GM23338 (cell line): Measurements from ENCODE around the gene MCM7. TPM values are rescaled to one million over a fixed set of nuclear protein-coding genes. Genes with fewer than 3 reads are reported as not detected.
A peak's percentile ranks its signal among the peaks of the same experiment; 100 is the strongest.

Experiments
- ATAC-seq: fragments of 200-7000 bp; cut with Tn5 transposase; 3 replicates; pipeline ENCODE4 v1.9.1; 2020
- DNase-seq: peaks from one replicate; pipeline ENCODE4 v3.0.0-alpha.2; 2015; ENCODE audit warnings: low spot score
- H2AFZ ChIP-seq: fragments of 200-600 bp; sonication (generic); 2 replicates; pipeline ENCODE4 v1.8.0; 2016; ENCODE audit warnings: antibody characterized with exemption, mild to moderate bottlenecking, moderate library complexity
- H3F3A ChIP-seq: fragments of 200-600 bp; sonication (generic); replicated peaks from 2 replicates; pipeline ENCODE4 v1.8.0; 2017; ENCODE audit warnings: antibody characterized with exemption, mixed run types, low read depth
- H3K27ac ChIP-seq: fragments of 200-600 bp; sonication (generic); 2 replicates; pipeline ENCODE4 v1.6.1; 2016; ENCODE audit warnings: low read depth
- H3K27me3 ChIP-seq: fragments of 200-600 bp; sonication (generic); 2 replicates; pipeline ENCODE4 v1.8.0; 2016; ENCODE audit warnings: mild to moderate bottlenecking, mixed run types, moderate library complexity; ENCODE audit not compliant: insufficient read depth
- H3K36me3 ChIP-seq: fragments of 200-600 bp; sonication (generic); 2 replicates; pipeline ENCODE4 v1.8.0; 2016; ENCODE audit warnings: mild to moderate bottlenecking; ENCODE audit not compliant: insufficient read depth
- H3K4me1 ChIP-seq: fragments of 200-600 bp; sonication (generic); 2 replicates; pipeline ENCODE4 v1.8.0; 2016; ENCODE audit warnings: mild to moderate bottlenecking, moderate library complexity; ENCODE audit not compliant: insufficient read depth
- H3K4me2 ChIP-seq: fragments of 200-600 bp; sonication (generic); 2 replicates; pipeline ENCODE4 v1.7.1; 2017; ENCODE audit warnings: mixed run types
- H3K4me3 ChIP-seq: fragments of 200-600 bp; sonication (generic); 2 replicates; pipeline ENCODE4 v1.6.1; 2016; ENCODE audit warnings: mixed run types
- H3K79me2 ChIP-seq: fragments of 200-600 bp; sonication (generic); replicated peaks from 2 replicates; pipeline ENCODE4 v1.8.0; 2017; ENCODE audit warnings: mild to moderate bottlenecking; ENCODE audit not compliant: insufficient read depth
- H3K9me2 ChIP-seq: fragments of 200-600 bp; sonication (generic); 2 replicates; pipeline ENCODE4 v1.8.0; 2017; ENCODE audit not compliant: insufficient read depth
- H4K20me1 ChIP-seq: fragments of 200-600 bp; sonication (generic); replicated peaks from 2 replicates; pipeline ENCODE4 v1.8.0; 2017; ENCODE audit warnings: mild to moderate bottlenecking; ENCODE audit not compliant: insufficient read depth
- H3K27ac Mint-ChIP-seq: 2 replicates; pipeline ENCODE4 v1.8.0; 2020; ENCODE audit warnings: inconsistent platforms, mild to moderate bottlenecking, moderate library complexity, mixed read lengths
- H3K27me3 Mint-ChIP-seq: 3 replicates; pipeline ENCODE4 v1.8.0; 2022; ENCODE audit warnings: low read depth, mild to moderate bottlenecking, moderate library complexity, mixed read lengths, inconsistent platforms; ENCODE audit not compliant: insufficient read depth, poor library complexity
- H3K36me3 Mint-ChIP-seq: 3 replicates; pipeline ENCODE4 v1.8.0; 2021; ENCODE audit warnings: low read depth, mild to moderate bottlenecking, inconsistent platforms, moderate library complexity, mixed read lengths
- H3K4me1 Mint-ChIP-seq: 3 replicates; pipeline ENCODE4 v1.8.0; 2020; ENCODE audit warnings: mild to moderate bottlenecking, inconsistent platforms, mixed read lengths
- H3K4me3 Mint-ChIP-seq: 3 replicates; pipeline ENCODE4 v1.8.0; 2021; ENCODE audit warnings: moderate library complexity, mild to moderate bottlenecking, inconsistent platforms, mixed read lengths
- H3K9me3 Mint-ChIP-seq: 3 replicates; pipeline ENCODE4 v1.8.0; 2020; ENCODE audit warnings: moderate library complexity, mild to moderate bottlenecking, inconsistent platforms, mixed read lengths
- CREB1 ChIP-seq: fragments of 250-450 bp; sonication (Bioruptor Pico); IDR thresholded peaks from 2 replicates; pipeline ENCODE4 v1.5.0; 2020; ENCODE audit warnings: low read depth, mild to moderate bottlenecking, moderate library complexity
- EZH2 ChIP-seq: fragments of 200-600 bp; sonication (generic); IDR thresholded peaks from one replicate; pipeline ENCODE4 v1.8.0; 2017; ENCODE audit warnings: antibody characterized with exemption, mild to moderate bottlenecking, low read depth; ENCODE audit not compliant: unreplicated experiment
- EZH2phosphoT487 ChIP-seq: fragments of 200-600 bp; sonication (generic); IDR thresholded peaks from one replicate; pipeline ENCODE4 v1.8.1; 2018; ENCODE audit warnings: antibody characterized with exemption; ENCODE audit not compliant: unreplicated experiment
- JUNB ChIP-seq: IDR thresholded peaks from one replicate; pipeline ENCODE4 v1.6.1; 2016; ENCODE audit warnings: antibody characterized with exemption; ENCODE audit not compliant: unreplicated experiment
- NANOG ChIP-seq: IDR thresholded peaks from 2 replicates; pipeline ENCODE4 v1.6.1; 2016; ENCODE audit warnings: antibody characterized with exemption, borderline replicate concordance
- POLR2AphosphoS5 ChIP-seq: IDR thresholded peaks from 2 replicates; pipeline ENCODE4 v1.6.1; 2016; ENCODE audit warnings: antibody characterized with exemption, low read depth
- STAT1 ChIP-seq: IDR thresholded peaks from one replicate; pipeline ENCODE4 v1.6.1; 2016; ENCODE audit warnings: antibody characterized with exemption; ENCODE audit not compliant: unreplicated experiment
- ZNF114 ChIP-seq: fragments of 250-450 bp; sonication (Bioruptor Pico); IDR thresholded peaks from 2 replicates; pipeline ENCODE4 v1.5.0; 2020; ENCODE audit warnings: mild to moderate bottlenecking, moderate library complexity
- ZNF331 ChIP-seq: fragments of 250-450 bp; sonication (Bioruptor Pico); IDR thresholded peaks from 2 replicates; pipeline ENCODE4 v1.5.0; 2020; ENCODE audit warnings: low read depth, mild to moderate bottlenecking, moderate library complexity
- polyA plus RNA-seq: library from polyadenylated mRNA; unstranded; fragments of >200 nt; fragmentation: Nextera tagmentation; extraction: Ambion mirVana; gene quantifications from 2 replicates; pipeline ENCODE4 v1.2.1, GENCODE V29; 2016
- total RNA-seq: library from RNA; depleted of rRNA; stranded (reverse); fragments of >200 nt; shearing (Covaris generic); gene quantifications from 2 replicates; pipeline ENCODE4 v1.2.3, GENCODE V29; 2014
- TF ChIP-seq, protein P1 (sequence below): fragments of 250-450 bp; sonication (Bioruptor Pico); IDR thresholded peaks from 2 replicates; pipeline ENCODE4 v1.5.0; 2020; ENCODE audit warnings: mild to moderate bottlenecking, moderate library complexity
- TF ChIP-seq, protein P2 (sequence below): IDR thresholded peaks from 2 replicates; pipeline ENCODE4 v1.6.1; 2016; ENCODE audit warnings: antibody characterized with exemption
- TF ChIP-seq, protein P3 (sequence below): IDR thresholded peaks from one replicate; pipeline ENCODE4 v1.6.1; 2018; ENCODE audit warnings: antibody characterized with exemption; ENCODE audit not compliant: unreplicated experiment
- TF ChIP-seq, protein P4 (sequence below), 2 experiments: fragments of 200-600 bp in 1 of 2; sonication (generic) in 1 of 2; conservative IDR thresholded peaks; 2 replicates each; pipeline versions ENCODE4 v1.5.1 to v1.6.1; 2016 to 2017; ENCODE audit warnings: antibody characterized with exemption in 2 of 2, low read depth in 2 of 2, mild to moderate bottlenecking in 2 of 2, moderate library complexity in 1 of 2

Gene MCM7
- total and polyA plus RNA-seq, 2 experiments from 2014 or later, result 140 to 285 TPM

DNA sequence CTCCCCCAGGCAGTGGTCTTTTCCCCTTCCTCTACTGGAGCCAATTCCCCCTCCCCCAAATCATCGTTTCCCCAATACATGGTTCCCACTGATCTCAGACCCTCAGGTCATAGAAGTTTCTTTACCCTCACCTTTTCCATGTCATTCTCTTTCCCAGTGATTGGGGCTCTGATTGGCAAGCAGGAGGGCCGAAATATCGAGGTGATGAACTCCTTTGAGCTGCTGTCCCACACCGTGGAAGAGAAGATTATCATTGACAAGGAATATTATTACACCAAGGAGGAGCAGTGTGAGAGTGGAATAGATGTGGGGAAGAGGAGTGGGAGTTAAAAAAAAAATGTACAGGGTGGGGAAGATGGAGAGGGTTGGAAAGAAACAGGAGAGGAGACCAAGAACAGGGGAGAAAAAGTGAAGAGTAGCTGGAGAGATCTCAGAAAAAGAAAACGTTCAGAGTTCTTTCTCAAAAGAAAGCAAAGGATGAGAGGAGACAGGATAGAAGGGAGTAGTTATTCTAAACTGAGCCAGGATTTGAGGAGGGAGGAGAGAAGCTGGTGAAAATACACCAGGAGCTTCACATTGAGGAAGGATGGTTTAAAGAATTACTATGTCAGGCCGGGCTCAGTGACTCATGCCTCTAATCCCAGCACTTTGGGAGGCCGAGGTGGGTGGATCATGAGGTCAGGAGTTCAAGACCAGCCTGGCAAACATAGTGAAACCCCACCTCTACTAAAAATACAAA is 11.6 kb downstream of the MCM7 start:
- H3K36me3 Mint-ChIP-seq, result peaks cover 45% of the 10 kb centered on the region
- H3K4me1 Mint-ChIP-seq, result peaks cover 18% of the 10 kb centered on the region
- H3K27ac ChIP-seq, result 0 out of 2 replicates have a peak overlapping the region, but pooled peaks have one; percentile 90
- H3K4me1 ChIP-seq, result peaks cover 6% of the 10 kb centered on the region
- peaks cover 34% of the 10 kb centered on the region for H3K27me3 Mint-ChIP-seq
- no peak for TF ChIP-seq NANOG
- TF ChIP-seq STAT1, result no peak
- TF ChIP-seq ZNF331 (CRISPR knock-in tag), result no peak
- TF ChIP-seq EZH2, result no peak
- no peak for TF ChIP-seq JUNB
- TF ChIP-seq EZH2phosphoT487, result no peak
- TF ChIP-seq, protein P1, sequence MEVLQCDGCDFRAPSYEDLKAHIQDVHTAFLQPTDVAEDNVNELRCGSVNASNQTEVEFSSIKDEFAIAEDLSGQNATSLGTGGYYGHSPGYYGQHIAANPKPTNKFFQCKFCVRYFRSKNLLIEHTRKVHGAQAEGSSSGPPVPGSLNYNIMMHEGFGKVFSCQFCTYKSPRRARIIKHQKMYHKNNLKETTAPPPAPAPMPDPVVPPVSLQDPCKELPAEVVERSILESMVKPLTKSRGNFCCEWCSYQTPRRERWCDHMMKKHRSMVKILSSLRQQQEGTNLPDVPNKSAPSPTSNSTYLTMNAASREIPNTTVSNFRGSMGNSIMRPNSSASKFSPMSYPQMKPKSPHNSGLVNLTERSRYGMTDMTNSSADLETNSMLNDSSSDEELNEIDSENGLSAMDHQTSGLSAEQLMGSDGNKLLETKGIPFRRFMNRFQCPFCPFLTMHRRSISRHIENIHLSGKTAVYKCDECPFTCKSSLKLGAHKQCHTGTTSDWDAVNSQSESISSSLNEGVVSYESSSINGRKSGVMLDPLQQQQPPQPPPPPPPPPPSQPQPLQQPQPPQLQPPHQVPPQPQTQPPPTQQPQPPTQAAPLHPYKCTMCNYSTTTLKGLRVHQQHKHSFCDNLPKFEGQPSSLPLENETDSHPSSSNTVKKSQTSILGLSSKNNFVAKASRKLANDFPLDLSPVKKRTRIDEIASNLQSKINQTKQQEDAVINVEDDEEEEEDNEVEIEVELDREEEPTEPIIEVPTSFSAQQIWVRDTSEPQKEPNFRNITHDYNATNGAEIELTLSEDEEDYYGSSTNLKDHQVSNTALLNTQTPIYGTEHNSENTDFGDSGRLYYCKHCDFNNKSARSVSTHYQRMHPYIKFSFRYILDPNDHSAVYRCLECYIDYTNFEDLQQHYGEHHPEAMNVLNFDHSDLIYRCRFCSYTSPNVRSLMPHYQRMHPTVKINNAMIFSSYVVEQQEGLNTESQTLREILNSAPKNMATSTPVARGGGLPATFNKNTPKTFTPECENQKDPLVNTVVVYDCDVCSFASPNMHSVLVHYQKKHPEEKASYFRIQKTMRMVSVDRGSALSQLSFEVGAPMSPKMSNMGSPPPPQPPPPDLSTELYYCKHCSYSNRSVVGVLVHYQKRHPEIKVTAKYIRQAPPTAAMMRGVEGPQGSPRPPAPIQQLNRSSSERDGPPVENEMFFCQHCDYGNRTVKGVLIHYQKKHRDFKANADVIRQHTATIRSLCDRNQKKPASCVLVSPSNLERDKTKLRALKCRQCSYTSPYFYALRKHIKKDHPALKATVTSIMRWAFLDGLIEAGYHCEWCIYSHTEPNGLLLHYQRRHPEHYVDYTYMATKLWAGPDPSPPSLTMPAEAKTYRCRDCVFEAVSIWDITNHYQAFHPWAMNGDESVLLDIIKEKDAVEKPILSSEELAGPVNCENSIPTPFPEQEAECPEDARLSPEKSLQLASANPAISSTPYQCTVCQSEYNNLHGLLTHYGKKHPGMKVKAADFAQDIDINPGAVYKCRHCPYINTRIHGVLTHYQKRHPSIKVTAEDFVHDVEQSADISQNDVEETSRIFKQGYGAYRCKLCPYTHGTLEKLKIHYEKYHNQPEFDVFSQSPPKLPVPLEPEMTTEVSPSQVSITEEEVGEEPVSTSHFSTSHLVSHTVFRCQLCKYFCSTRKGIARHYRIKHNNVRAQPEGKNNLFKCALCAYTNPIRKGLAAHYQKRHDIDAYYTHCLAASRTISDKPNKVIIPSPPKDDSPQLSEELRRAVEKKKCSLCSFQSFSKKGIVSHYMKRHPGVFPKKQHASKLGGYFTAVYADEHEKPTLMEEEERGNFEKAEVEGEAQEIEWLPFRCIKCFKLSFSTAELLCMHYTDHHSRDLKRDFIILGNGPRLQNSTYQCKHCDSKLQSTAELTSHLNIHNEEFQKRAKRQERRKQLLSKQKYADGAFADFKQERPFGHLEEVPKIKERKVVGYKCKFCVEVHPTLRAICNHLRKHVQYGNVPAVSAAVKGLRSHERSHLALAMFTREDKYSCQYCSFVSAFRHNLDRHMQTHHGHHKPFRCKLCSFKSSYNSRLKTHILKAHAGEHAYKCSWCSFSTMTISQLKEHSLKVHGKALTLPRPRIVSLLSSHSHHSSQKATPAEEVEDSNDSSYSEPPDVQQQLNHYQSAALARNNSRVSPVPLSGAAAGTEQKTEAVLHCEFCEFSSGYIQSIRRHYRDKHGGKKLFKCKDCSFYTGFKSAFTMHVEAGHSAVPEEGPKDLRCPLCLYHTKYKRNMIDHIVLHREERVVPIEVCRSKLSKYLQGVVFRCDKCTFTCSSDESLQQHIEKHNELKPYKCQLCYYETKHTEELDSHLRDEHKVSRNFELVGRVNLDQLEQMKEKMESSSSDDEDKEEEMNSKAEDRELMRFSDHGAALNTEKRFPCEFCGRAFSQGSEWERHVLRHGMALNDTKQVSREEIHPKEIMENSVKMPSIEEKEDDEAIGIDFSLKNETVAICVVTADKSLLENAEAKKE (CRISPR knock-in tag), result no peak
- TF ChIP-seq ZNF114, result no peak
- TF ChIP-seq, protein P2, sequence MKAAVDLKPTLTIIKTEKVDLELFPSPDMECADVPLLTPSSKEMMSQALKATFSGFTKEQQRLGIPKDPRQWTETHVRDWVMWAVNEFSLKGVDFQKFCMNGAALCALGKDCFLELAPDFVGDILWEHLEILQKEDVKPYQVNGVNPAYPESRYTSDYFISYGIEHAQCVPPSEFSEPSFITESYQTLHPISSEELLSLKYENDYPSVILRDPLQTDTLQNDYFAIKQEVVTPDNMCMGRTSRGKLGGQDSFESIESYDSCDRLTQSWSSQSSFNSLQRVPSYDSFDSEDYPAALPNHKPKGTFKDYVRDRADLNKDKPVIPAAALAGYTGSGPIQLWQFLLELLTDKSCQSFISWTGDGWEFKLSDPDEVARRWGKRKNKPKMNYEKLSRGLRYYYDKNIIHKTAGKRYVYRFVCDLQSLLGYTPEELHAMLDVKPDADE, result no peak
- TF ChIP-seq, protein P3, sequence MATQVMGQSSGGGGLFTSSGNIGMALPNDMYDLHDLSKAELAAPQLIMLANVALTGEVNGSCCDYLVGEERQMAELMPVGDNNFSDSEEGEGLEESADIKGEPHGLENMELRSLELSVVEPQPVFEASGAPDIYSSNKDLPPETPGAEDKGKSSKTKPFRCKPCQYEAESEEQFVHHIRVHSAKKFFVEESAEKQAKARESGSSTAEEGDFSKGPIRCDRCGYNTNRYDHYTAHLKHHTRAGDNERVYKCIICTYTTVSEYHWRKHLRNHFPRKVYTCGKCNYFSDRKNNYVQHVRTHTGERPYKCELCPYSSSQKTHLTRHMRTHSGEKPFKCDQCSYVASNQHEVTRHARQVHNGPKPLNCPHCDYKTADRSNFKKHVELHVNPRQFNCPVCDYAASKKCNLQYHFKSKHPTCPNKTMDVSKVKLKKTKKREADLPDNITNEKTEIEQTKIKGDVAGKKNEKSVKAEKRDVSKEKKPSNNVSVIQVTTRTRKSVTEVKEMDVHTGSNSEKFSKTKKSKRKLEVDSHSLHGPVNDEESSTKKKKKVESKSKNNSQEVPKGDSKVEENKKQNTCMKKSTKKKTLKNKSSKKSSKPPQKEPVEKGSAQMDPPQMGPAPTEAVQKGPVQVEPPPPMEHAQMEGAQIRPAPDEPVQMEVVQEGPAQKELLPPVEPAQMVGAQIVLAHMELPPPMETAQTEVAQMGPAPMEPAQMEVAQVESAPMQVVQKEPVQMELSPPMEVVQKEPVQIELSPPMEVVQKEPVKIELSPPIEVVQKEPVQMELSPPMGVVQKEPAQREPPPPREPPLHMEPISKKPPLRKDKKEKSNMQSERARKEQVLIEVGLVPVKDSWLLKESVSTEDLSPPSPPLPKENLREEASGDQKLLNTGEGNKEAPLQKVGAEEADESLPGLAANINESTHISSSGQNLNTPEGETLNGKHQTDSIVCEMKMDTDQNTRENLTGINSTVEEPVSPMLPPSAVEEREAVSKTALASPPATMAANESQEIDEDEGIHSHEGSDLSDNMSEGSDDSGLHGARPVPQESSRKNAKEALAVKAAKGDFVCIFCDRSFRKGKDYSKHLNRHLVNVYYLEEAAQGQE, result no peak
- TF ChIP-seq, protein P4, sequence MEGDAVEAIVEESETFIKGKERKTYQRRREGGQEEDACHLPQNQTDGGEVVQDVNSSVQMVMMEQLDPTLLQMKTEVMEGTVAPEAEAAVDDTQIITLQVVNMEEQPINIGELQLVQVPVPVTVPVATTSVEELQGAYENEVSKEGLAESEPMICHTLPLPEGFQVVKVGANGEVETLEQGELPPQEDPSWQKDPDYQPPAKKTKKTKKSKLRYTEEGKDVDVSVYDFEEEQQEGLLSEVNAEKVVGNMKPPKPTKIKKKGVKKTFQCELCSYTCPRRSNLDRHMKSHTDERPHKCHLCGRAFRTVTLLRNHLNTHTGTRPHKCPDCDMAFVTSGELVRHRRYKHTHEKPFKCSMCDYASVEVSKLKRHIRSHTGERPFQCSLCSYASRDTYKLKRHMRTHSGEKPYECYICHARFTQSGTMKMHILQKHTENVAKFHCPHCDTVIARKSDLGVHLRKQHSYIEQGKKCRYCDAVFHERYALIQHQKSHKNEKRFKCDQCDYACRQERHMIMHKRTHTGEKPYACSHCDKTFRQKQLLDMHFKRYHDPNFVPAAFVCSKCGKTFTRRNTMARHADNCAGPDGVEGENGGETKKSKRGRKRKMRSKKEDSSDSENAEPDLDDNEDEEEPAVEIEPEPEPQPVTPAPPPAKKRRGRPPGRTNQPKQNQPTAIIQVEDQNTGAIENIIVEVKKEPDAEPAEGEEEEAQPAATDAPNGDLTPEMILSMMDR (conservative IDR thresholded peaks at IDR 0.05; ENCODE audit: low read depth in 2 of 2), result no peak
- no peak for TF ChIP-seq POLR2AphosphoS5
- no peak for TF ChIP-seq CREB1
- DNase-seq (no peak), ATAC-seq (no peak)
- peaks cover 59% of the 10 kb centered on the region for H3F3A ChIP-seq
- H3K4me3 ChIP-seq, result peak overlapping the region; percentile 82
- H3K4me3 Mint-ChIP-seq, result peak overlapping the region; percentile 93
- no peaks in the 10 kb centered on the region for H3K9me3 Mint-ChIP-seq
- H3K27ac Mint-ChIP-seq, result peak overlapping the region; percentile 82
- H3K9me2 ChIP-seq, result no peaks in the 10 kb centered on the region
- H3K27me3 ChIP-seq, result no peaks in the 10 kb centered on the region
- peaks cover 25% of the 10 kb centered on the region for H3K36me3 ChIP-seq
- H2AFZ ChIP-seq, result peak overlapping the region; percentile 95; the same call in 1 of the 2 replicates
- H3K4me2 ChIP-seq, result peak overlapping the region; percentile 90
- H4K20me1 ChIP-seq, result peaks cover 16% of the 10 kb centered on the region; the same call in 1 of the 2 replicates
- H3K79me2 ChIP-seq, result peaks cover 8% of the 10 kb centered on the region
